Measurements from ENCODE around the gene GPNMB.

GRCh38 chr7:23267357-23267756 lies 20.8 kb downstream of the GPNMB start:
- TF ChIP-seq CTCF (IDR thresholded peaks at IDR 0.05): no peak
- TF ChIP-seq EP300 (IDR thresholded peaks at IDR 0.05): no peak
